Ishikawa (cell line): ENCODE results near the gene SRRM3.

Experiments used
- CEBPB ChIP-seq: IDR thresholded peaks from 2 replicates; pipeline ENCODE4 v1.6.1; 2012
- CREB1 ChIP-seq: IDR thresholded peaks from 2 replicates; pipeline ENCODE4 v1.6.1; 2012; ENCODE audit warnings: low read depth
- EGR1 ChIP-seq: IDR thresholded peaks from 2 replicates; pipeline ENCODE4 v1.6.1; 2012
- EP300 ChIP-seq: IDR thresholded peaks from 2 replicates; pipeline ENCODE4 v1.6.1; 2012; ENCODE audit warnings: borderline replicate concordance
- FOXM1 ChIP-seq: IDR thresholded peaks from 2 replicates; pipeline ENCODE4 v1.6.1; 2012; ENCODE audit warnings: low read depth, borderline replicate concordance
- NFIC ChIP-seq: IDR thresholded peaks from 2 replicates; pipeline ENCODE4 v1.6.1; 2012
- RAD21 ChIP-seq: IDR thresholded peaks from 2 replicates; pipeline ENCODE4 v1.6.1; 2012; ENCODE audit warnings: low read depth
- TAF1 ChIP-seq: IDR thresholded peaks from 2 replicates; pipeline ENCODE4 v1.6.1; 2012; ENCODE audit warnings: low read depth, mild to moderate bottlenecking
- TCF12 ChIP-seq: IDR thresholded peaks from 2 replicates; pipeline ENCODE4 v1.6.1; 2012; ENCODE audit warnings: low read depth
- TEAD4 ChIP-seq: IDR thresholded peaks from 2 replicates; pipeline ENCODE4 v1.6.1; 2012
- USF1 ChIP-seq: IDR thresholded peaks from 2 replicates; pipeline ENCODE4 v1.6.1; 2012
- YY1 ChIP-seq: IDR thresholded peaks from 2 replicates; pipeline ENCODE4 v1.6.1; 2012; ENCODE audit warnings: low read depth
- ZBTB7A ChIP-seq: IDR thresholded peaks from 2 replicates; pipeline ENCODE4 v1.6.1; 2012; ENCODE audit warnings: low read depth
- TF ChIP-seq, protein P1 (sequence below): IDR thresholded peaks from 2 replicates; pipeline ENCODE4 v1.6.1; 2012
- TF ChIP-seq, protein P2 (sequence below): IDR thresholded peaks from 2 replicates; pipeline ENCODE4 v1.6.1; 2012; ENCODE audit warnings: low read depth, mild to moderate bottlenecking

SRRM3 gene

DNA sequence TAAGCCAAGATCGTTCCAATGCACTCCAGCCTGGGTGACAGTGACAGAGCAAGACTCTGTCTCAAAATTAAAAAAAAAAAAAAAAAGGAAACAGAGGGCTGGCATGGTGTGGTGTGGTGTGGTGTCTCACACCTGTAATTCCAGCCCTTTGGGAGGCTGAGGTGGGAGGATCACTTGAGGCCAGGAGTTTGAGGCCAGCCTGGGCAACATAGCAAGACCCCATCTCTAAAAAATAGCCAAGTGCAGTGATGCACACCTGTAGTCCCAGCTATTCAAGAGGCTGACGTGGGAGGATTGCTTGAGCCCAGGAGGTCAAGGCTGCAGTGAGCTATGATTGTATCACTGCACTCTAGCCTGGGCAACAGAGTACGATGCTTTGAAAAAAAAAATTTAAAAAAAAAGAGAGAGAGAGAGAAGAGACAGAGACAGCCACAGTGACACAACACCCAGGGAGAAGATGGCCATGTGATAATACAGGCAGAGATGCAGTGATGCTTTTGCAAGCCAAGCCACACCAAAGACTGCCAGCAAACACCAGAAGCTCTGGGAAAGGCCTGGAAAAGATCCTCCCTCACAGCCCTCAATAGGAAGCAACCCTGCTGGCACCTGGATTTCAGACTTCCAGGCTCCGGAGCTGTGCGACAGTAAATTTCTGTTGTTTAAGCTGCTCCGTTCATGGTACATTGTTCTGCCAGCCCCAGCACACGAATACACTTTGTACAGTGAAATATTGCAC lies 19.3 kb upstream of the SRRM3 start:
- TF ChIP-seq FOXM1 (no peak), EGR1 (no peak), NFIC (no peak), TAF1 (no peak), TCF12 (no peak), ZBTB7A (no peak), CEBPB (no peak), RAD21 (no peak), EP300 (no peak), YY1 (no peak), TEAD4 (no peak), CREB1 (no peak), USF1 (no peak)
- TF ChIP-seq, protein P1, sequence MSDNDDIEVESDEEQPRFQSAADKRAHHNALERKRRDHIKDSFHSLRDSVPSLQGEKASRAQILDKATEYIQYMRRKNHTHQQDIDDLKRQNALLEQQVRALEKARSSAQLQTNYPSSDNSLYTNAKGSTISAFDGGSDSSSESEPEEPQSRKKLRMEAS, result no peak
- TF ChIP-seq, protein P2, sequence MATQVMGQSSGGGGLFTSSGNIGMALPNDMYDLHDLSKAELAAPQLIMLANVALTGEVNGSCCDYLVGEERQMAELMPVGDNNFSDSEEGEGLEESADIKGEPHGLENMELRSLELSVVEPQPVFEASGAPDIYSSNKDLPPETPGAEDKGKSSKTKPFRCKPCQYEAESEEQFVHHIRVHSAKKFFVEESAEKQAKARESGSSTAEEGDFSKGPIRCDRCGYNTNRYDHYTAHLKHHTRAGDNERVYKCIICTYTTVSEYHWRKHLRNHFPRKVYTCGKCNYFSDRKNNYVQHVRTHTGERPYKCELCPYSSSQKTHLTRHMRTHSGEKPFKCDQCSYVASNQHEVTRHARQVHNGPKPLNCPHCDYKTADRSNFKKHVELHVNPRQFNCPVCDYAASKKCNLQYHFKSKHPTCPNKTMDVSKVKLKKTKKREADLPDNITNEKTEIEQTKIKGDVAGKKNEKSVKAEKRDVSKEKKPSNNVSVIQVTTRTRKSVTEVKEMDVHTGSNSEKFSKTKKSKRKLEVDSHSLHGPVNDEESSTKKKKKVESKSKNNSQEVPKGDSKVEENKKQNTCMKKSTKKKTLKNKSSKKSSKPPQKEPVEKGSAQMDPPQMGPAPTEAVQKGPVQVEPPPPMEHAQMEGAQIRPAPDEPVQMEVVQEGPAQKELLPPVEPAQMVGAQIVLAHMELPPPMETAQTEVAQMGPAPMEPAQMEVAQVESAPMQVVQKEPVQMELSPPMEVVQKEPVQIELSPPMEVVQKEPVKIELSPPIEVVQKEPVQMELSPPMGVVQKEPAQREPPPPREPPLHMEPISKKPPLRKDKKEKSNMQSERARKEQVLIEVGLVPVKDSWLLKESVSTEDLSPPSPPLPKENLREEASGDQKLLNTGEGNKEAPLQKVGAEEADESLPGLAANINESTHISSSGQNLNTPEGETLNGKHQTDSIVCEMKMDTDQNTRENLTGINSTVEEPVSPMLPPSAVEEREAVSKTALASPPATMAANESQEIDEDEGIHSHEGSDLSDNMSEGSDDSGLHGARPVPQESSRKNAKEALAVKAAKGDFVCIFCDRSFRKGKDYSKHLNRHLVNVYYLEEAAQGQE, result no peak

DNA sequence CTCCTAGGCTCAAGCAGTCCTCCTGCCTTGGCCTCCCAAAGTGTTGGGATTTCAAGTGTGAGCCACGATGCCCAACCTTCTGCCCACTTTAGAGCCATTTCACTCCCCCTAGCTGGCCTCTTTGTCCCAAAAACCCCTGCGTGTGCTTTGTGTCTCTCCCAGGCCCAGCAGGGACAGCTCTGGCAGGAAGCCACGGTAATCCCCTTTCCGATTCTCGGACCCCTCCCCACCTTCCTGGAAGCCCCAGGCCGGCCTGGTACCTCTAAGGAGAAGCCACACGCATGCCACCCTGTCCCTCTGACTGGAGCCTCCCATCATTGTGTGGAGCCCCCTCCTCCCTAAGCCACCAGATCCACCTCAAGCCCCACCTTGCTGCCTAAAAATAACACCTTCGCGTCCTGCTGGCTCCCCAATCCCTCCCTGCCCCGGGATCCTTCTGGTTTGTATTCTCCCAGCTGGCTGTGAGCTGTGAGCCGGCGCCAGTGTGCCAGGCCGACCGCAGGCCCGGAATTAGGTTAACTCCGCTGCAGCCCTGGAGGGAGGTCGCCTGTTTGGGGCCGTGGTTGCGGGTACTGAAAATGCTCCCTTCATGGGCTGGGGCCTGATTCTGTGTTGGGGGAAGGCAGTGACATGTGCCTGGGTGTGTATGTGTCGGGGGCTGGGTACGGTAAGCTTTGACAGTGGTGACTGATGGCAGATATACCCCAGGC lies 16.4 kb upstream of the SRRM3 start:
- no peak for TF ChIP-seq USF1
- no peak for TF ChIP-seq FOXM1
- TF ChIP-seq RAD21, result no peak
- TF ChIP-seq, protein P1, result no peak
- TF ChIP-seq NFIC, result no peak
- no peak for TF ChIP-seq EP300
- no peak for TF ChIP-seq CREB1
- TF ChIP-seq YY1, result no peak
- TF ChIP-seq CEBPB, result no peak
- no peak for TF ChIP-seq TAF1
- TF ChIP-seq TCF12, result no peak

DNA sequence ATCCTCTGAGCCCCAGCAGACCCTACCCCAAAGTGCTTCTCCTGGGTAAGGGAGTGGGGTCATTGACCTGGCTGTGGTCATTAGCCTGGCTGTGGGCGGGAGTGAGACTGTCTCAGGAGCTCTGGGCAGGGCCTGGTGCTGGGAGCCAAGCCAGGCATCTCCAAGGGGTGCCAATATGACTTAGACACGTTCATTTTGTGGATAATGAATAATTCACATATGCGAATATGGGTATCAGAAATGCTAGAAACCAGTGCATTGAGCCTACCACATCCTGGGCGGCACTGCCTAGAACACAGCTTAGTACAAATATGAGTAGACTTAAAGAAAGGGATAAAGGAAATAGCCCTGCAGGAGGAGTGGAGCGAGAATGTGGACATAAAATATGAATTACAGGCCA lies 14.4 kb upstream of the SRRM3 start:
- no peak for TF ChIP-seq TCF12
- peak; percentile 47 for TF ChIP-seq NFIC

GRCh38 chr7:76189276-76189675 lies 12.4 kb upstream of the SRRM3 start:
- TF ChIP-seq RAD21, result no peak
- no peak for TF ChIP-seq YY1
- no peak for TF ChIP-seq USF1
- no peak for TF ChIP-seq TEAD4
- TF ChIP-seq TCF12, result no peak
- TF ChIP-seq, protein P2, result no peak

GRCh38 chr7:76191783-76192240 lies 9.9 kb upstream of the SRRM3 start:
- TF ChIP-seq TEAD4 (peak; percentile 71), TCF12 (no peak), USF1 (peak; percentile 94), NFIC (peak; percentile 51)
- TF ChIP-seq, protein P2, result no peak
